Lower lobe of right lung (tissue), 2 donors: Measurements from ENCODE around the gene CBX5. TPM values are rescaled to one million over a fixed set of nuclear protein-coding genes. Genes with fewer than 3 reads are reported as not detected.

ENCODE experiments used
- ATAC-seq, 2 donors: fragments of 200-7000 bp; cut with Tn5 transposase; one replicate each; pipeline ENCODE4 v1.9.1; 2020 to 2022; ENCODE audit warnings: mild to moderate bottlenecking in 2 of 2, moderate library complexity in 2 of 2
- DNase-seq: peaks from one replicate; pipeline ENCODE4 v3.0.0-alpha.2; 2020
- H3K27ac ChIP-seq: fragments of 200-600 bp; one replicate; pipeline ENCODE4 v1.8.0; 2022
- H3K27me3 ChIP-seq: fragments of 200-600 bp; one replicate; pipeline ENCODE4 v1.8.0; 2022; ENCODE audit warnings: low read depth
- H3K36me3 ChIP-seq: fragments of 200-600 bp; one replicate; pipeline ENCODE4 v1.8.0; 2022; ENCODE audit warnings: mild to moderate bottlenecking
- H3K4me1 ChIP-seq: fragments of 200-600 bp; one replicate; pipeline ENCODE4 v1.8.0; 2022
- H3K4me3 ChIP-seq: fragments of 200-600 bp; one replicate; pipeline ENCODE4 v1.8.0; 2022; ENCODE audit warnings: mild to moderate bottlenecking
- H3K9me3 ChIP-seq: fragments of 200-600 bp; one replicate; pipeline ENCODE4 v1.8.0; 2022
- intact Hi-C: fragments of 100-400 bp; cut with DNase I; formaldehyde crosslinking; loops from one replicate; pipeline ENCODE4 v1.11.0; 2022
- total RNA-seq: library from RNA; stranded (reverse); fragmentation: NEBNext Ultra II Directional; extraction: Animal tissue kit (Norgen Biotek cat#: 25700); gene quantifications from one replicate; pipeline ENCODE4 v1.2.1, GENCODE V29; 2021
- TF ChIP-seq, protein P1 (sequence below): fragments of 200-600 bp; IDR thresholded peaks from one replicate; pipeline ENCODE4 v1.8.0; 2022; ENCODE audit warnings: antibody characterized with exemption, mild to moderate bottlenecking
- donor health status: DM: no; HTN: yes; CAD: no; lungs with severe emphysema.

The CBX5 gene
- total RNA-seq, 1 donor from 2014 or later = 50.1 TPM

DNA sequence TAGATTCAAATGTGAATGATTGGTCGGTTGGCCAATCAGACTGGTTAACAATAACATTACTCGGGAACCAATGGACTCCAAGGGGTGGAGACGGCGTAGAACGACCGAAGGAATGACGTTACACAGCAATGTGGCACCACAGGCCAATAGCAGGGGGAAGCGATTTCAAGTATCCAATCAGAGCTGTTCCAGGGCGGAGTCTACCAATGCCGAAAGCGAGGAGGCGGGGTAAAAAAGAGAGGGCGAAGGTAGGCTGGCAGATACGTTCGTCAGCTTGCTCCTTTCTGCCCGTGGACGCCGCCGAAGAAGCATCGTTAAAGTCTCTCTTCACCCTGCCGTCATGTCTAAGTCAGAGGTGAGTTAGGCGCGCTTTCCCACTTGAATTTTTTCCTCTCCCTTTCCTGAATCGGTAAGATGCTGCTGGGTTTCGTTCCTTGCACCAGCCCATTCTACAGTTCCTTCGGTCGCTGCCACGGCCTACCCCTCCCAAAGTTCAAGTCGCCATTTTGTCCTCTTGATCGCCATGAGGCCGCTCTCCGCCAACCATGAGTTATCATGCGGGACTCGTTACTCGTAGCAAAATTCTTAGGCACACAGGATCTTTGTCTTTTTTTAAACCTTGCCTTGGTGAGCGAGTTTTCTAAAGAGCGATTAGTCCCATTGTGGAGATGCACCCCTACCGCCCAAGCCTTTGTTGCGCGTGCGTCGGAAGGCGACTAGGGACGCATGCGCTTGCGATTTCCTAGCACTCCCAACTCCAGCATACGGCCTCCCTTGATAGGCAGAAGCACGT lies 742 bp upstream of the CBX5 start, which contains the start of gene HNRNPA1:
TSS of gene HNRNPA1 (plus strand) at position 259 of the 793 bp plus-strand sequence. CDS start at position 341, 82 bp downstream.
- H3K9me3 ChIP-seq = no peaks in the 10 kb centered on the region
- DNase-seq (peak; percentile 92), ATAC-seq (peak; percentile 95 to 97)
- no peaks in the 10 kb centered on the region for H3K27me3 ChIP-seq
- TF ChIP-seq, protein P1, sequence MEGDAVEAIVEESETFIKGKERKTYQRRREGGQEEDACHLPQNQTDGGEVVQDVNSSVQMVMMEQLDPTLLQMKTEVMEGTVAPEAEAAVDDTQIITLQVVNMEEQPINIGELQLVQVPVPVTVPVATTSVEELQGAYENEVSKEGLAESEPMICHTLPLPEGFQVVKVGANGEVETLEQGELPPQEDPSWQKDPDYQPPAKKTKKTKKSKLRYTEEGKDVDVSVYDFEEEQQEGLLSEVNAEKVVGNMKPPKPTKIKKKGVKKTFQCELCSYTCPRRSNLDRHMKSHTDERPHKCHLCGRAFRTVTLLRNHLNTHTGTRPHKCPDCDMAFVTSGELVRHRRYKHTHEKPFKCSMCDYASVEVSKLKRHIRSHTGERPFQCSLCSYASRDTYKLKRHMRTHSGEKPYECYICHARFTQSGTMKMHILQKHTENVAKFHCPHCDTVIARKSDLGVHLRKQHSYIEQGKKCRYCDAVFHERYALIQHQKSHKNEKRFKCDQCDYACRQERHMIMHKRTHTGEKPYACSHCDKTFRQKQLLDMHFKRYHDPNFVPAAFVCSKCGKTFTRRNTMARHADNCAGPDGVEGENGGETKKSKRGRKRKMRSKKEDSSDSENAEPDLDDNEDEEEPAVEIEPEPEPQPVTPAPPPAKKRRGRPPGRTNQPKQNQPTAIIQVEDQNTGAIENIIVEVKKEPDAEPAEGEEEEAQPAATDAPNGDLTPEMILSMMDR = no peak
- intact Hi-C loops = no loop called here
- H3K4me3 ChIP-seq = peak within 1 kb of the TSS; percentile 95
- H3K27ac ChIP-seq = peak within 1 kb of the TSS; percentile 92
- H3K4me1 ChIP-seq = peaks cover 66% of the 10 kb centered on the region
- peaks cover 44% of the 10 kb centered on the region for H3K36me3 ChIP-seq

DNA sequence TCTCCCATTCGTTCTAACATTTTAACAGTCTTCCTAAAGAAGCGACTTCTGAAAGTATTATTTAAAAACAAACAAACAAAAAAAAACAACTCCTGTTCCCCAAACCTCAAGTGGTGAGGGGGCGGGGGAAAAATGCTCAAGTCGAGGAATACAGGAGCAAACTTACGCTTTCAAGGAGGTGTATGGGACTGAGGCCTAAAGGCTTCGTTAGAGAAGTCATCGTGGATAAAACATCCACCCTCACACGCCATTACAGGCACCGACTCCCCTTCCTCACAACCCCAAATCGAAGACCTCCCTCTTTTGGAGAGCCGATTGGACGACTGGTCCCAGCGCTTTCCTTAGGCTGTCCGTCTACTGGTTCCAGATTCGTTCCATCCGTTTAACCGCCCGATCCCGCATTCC lies 693 bp downstream of the CBX5 start:
- Histone ChIP-seq H3K27me3 (no peaks in the 10 kb centered on the region), H3K36me3 (peaks cover 30% of the 10 kb centered on the region), H3K4me3 (peak overlapping the region; percentile 95), H3K4me1 (peaks cover 51% of the 10 kb centered on the region), H3K27ac (peak overlapping the region; percentile 92), H3K9me3 (no peaks in the 10 kb centered on the region)
- DNase-seq (no peak), ATAC-seq (no peak)
- TF ChIP-seq, protein P1 = no peak
- intact Hi-C loops = no loop called here

- peaks cover 29% of the 10 kb centered on the region for H3K36me3 ChIP-seq
- TF ChIP-seq, protein P1 = no peak
- H3K9me3 ChIP-seq = no peaks in the 10 kb centered on the region
- no peaks in the 10 kb centered on the region for H3K27me3 ChIP-seq
- ATAC-seq (no peak), DNase-seq (no peak)
- intact Hi-C loops = no loop called here
- H3K4me1 ChIP-seq = peaks cover 37% of the 10 kb centered on the region
- H3K27ac ChIP-seq = peak overlapping the region; percentile 92
- peak overlapping the region; percentile 95 for H3K4me3 ChIP-seq
Observed at GRCh38 chr12:54277823-54278276, 2.1 kb downstream of the CBX5 start.

DNA sequence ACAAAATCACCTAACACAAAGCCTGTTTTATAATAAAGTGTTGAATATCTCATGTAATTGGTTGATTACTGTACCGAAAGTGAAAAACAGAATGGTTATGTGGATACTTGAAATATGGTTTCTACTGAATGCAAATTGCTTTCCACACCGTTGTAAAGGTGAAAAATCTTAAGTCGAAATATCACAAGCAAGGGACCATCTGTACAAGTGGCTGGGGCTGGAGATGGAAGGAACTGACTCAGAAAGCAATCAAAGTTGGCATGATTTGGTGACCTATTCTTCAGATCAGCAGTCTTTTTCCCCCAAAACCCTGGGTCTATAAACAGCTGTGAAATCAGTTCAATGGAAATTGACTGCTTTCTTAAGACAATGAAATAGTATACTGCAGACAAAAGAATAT lies 3.6 kb downstream of the CBX5 start:
- intact Hi-C loops = no loop called here
- H3K27ac ChIP-seq = no peak overlapping the region
- ATAC-seq = no peak

DNA sequence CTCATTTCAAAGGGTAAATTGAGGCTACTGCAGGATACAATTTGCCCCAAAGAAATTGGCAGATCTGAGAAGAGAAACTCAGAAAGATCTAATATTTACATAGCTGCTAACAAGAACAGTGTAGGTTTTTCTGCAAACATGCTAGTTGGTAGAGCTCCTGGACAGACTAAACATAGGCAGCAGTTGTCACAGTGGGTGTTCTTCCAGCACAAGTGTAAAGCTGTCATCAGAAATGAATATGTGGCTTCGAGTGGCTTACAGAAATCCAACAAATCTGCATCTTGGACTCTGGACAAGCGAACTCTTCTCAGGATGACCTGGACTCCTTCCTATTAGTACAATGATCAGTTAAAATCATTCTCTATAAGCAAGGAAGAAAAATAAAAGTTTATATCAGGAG lies 5.9 kb downstream of the CBX5 start:
- H3K27me3 ChIP-seq = no peaks in the 10 kb centered on the region
- ATAC-seq = no peak
- DNase-seq = no peak
- no peak overlapping the region for H3K4me3 ChIP-seq
- no peaks in the 10 kb centered on the region for H3K9me3 ChIP-seq
- no peak overlapping the region for H3K27ac ChIP-seq
- peaks cover 21% of the 10 kb centered on the region for H3K4me1 ChIP-seq
- intact Hi-C loops = no loop called here
- peaks cover 13% of the 10 kb centered on the region for H3K36me3 ChIP-seq
- TF ChIP-seq, protein P1 = no peak

More for the DNA sequence above, 3.6 kb downstream of the CBX5 start:
- H3K4me1 ChIP-seq = peaks cover 23% of the 10 kb centered on the region
- H3K4me3 ChIP-seq = no peak overlapping the region
- no peak for DNase-seq
- no peaks in the 10 kb centered on the region for H3K9me3 ChIP-seq
- TF ChIP-seq, protein P1 = no peak
- H3K36me3 ChIP-seq = peaks cover 15% of the 10 kb centered on the region
- no peaks in the 10 kb centered on the region for H3K27me3 ChIP-seq
